Esophagus (tissue), 2 donors: ENCODE results near the gene SLC1A1. TPM values are rescaled to one million over a fixed set of nuclear protein-coding genes. Genes with fewer than 3 reads are reported as not detected.

Experiments used
- H3K27ac ChIP-seq, 2 donors: one replicate each; pipeline ENCODE4 v1.5.1; 2013; ENCODE audit warnings: low read depth in 2 of 2, mild to moderate bottlenecking in 2 of 2, inconsistent platforms in 1 of 2, low read length in 1 of 2, moderate library complexity in 1 of 2
- H3K27me3 ChIP-seq, 2 donors: one replicate each; pipeline ENCODE4 v1.6.1; 2013; ENCODE audit warnings: low read length in 2 of 2, control low read depth in 1 of 2, mild to moderate bottlenecking in 1 of 2; ENCODE audit not compliant: insufficient read depth in 2 of 2, control insufficient read depth in 1 of 2
- H3K36me3 ChIP-seq, 2 donors: one replicate each; pipeline ENCODE4 v1.6.1; 2013; ENCODE audit warnings: low read length in 1 of 2; ENCODE audit not compliant: control insufficient read depth in 2 of 2, insufficient read depth in 2 of 2
- H3K4me1 ChIP-seq, 2 donors: one replicate each; pipeline ENCODE4 v1.6.1; 2013; ENCODE audit warnings: low read length in 1 of 2; ENCODE audit not compliant: control insufficient read depth in 2 of 2, insufficient read depth in 2 of 2
- H3K4me3 ChIP-seq, 2 donors: one replicate each; pipeline ENCODE4 v1.5.1; 2013; ENCODE audit warnings: low read length in 2 of 2, mild to moderate bottlenecking in 2 of 2, low read depth in 1 of 2, moderate library complexity in 1 of 2
- H3K9me3 ChIP-seq, 2 donors: one replicate each; pipeline ENCODE4 v1.6.1; 2013; ENCODE audit warnings: mild to moderate bottlenecking in 2 of 2, low read depth in 1 of 2, low read length in 1 of 2, moderate library complexity in 1 of 2; ENCODE audit not compliant: control insufficient read depth in 2 of 2, insufficient read depth in 1 of 2
- WGBS, 2 donors: extraction: QIAGEN DNeasy Blood & Tissue Kit; methylation state at CpG; one replicate each; pipeline ENCODE4 v1.1.7; 2013; 5-methylcytosine and 5-hydroxymethylcytosine counted together
- polyA plus RNA-seq, 2 donors: library from polyadenylated mRNA; stranded (reverse); fragments of 200-250 nt; gene quantifications; one replicate each; pipeline ENCODE4 v1.2.3, GENCODE V29; 2013
- donor health status: healthy with polysubstance abuse.
- donor health status: Bipolar disorder and iron deficiency.

SLC1A1 gene
- polyA plus RNA-seq, 2 donors = 1.1 to 2.4 TPM

DNA sequence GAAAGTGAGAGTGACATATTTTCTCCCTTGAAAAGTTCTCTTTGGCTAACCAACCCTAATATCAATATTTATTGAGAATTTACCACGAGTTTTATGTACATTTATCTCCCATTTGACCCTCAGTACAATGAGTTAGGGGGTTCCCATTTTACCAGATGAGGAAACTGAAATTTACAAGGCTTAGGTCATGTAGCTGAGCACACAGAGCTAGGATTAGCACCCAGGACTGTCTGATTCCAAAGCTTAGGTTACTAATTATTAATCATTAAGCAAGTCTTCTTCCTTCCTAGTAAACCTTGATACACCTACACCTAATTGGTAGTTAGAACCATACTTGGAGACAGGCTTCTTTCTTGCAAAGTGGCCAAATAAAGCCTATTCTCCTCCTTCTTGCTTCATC is 12.2 kb downstream of the SLC1A1 start:
- Histone ChIP-seq H3K4me3 (no peak overlapping the region), H3K27me3 (no peaks in the 10 kb centered on the region), H3K9me3 (no peaks in the 10 kb centered on the region), H3K4me1 (no peaks in the 10 kb centered on the region), H3K27ac (no peak overlapping the region), H3K36me3 (no peaks in the 10 kb centered on the region)
- 77 to 78% methylated on average over 1 of the region's 1 CpG for whole genome bisulfite sequencing, 2 donors

DNA sequence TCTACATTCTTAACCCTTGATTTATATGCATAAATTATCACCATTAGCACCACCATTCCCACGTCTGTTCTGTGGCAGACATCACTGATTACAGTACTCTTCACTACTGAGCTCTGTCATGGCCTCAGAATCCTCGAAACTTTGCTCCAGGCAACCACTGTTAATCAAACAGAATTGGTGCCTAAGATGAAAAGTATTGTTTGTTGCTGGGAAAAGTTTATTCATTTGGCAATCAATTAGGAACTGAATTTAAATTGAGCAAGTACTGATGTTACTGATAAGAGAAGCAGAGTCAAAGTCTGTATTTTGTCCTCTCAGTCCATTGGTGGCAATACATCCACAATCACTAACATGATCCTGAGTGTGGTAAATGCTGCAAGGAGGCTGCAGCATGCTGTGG is 12.8 kb downstream of the SLC1A1 start:
- Histone ChIP-seq H3K4me3 (no peak overlapping the region), H3K36me3 (no peaks in the 10 kb centered on the region), H3K27ac (no peak overlapping the region), H3K4me1 (no peaks in the 10 kb centered on the region), H3K27me3 (no peaks in the 10 kb centered on the region), H3K9me3 (no peaks in the 10 kb centered on the region)
- WGBS, 2 donors = 74 to 76% methylated on average over 2 of the region's 2 CpGs

DNA sequence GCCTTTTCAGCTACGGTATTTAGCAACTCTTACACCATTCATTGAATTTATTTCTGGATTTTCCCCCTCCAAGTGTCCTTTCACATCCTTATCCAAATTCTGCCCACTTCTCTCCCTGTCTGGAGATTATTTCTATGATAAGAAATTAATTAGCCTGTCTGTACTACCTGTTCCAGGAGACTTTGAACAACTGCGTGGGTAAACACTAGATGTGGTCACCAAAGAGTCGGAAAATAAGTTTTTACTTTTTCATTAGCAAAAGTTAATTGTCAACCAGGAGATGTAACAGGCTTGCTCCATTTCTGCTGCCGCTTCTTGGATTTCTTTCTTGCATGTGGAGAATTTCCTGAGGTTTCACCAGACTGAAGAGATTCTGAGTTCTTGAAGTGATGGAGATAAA is 14.0 kb downstream of the SLC1A1 start:
- H3K27ac ChIP-seq = no peak overlapping the region
- WGBS, 2 donors = 90 to 94% methylated on average over 4 of the region's 4 CpGs
- no peaks in the 10 kb centered on the region for H3K9me3 ChIP-seq
- H3K4me3 ChIP-seq = no peak overlapping the region
- H3K4me1 ChIP-seq = no peaks in the 10 kb centered on the region
- no peaks in the 10 kb centered on the region for H3K27me3 ChIP-seq
- no peaks in the 10 kb centered on the region for H3K36me3 ChIP-seq

DNA sequence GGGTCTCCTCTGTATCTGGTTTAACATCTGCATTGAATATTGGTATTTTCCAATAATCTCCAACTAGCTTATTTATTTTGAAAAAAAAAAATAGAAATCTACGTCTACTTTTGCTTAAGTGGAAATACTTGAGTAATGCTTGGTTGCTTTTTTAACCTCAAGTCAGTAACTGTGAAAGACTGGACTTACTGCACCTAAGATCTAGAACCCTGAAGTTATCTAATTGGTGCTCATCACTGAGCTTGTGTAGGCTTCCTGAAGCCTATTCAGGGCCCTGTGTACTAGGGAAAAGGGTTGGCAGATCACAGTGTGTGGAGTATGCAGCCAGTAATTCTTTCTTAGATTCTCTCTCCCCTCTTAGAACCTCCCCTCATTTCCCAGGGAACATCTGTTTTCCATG is 16.2 kb downstream of the SLC1A1 start:
- no peak overlapping the region for H3K4me3 ChIP-seq
- H3K9me3 ChIP-seq = no peaks in the 10 kb centered on the region
- H3K27me3 ChIP-seq = no peaks in the 10 kb centered on the region
- WGBS, 2 donors = 88 to 90% methylated on average over 1 of the region's 1 CpG
- no peak overlapping the region for H3K27ac ChIP-seq
- no peaks in the 10 kb centered on the region for H3K36me3 ChIP-seq
- no peaks in the 10 kb centered on the region for H3K4me1 ChIP-seq

DNA sequence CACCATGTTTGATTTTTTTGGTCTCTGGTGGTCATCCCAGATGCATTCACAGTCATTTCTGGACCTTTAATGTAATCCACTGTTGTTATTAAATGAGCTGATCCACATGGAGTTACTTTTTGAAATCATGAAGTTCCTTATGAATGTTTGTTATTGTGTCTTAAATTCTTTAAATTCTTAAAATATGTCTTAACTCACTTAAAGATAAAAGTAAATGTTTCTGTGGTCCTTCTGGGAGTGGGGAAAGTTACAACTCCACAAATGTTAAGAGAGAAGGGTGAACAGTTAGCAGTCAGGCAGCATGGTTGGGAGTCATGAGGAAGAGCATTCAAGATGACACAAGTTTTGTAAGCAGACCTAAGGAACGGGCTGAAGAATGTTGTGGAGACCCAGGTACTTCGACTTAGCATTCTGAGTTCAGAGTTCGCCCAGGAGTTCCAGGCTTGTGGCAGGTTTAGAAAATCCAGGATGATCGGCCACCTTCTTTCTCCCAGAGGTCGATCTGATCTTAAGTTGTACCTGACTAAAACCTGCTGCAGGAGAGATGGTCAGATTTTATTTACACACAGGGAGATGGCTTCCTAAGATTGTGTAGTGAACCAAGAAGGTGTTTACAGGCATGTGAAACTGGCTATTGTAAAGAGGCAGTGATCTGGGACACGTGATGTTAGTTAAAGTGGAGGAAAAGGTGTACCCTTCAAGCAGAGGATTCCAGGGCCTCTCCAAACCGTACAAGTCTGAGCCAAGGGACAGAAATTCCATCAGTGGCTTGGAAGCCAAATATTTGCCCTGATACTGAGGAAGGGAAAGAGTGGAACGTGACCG is 17.2 kb downstream of the SLC1A1 start:
- no peaks in the 10 kb centered on the region for H3K36me3 ChIP-seq
- WGBS, 2 donors = 73 to 83% methylated on average over 9 of the region's 9 CpGs
- H3K27ac ChIP-seq = no peak overlapping the region
- H3K4me3 ChIP-seq = no peak overlapping the region
- H3K4me1 ChIP-seq = no peaks in the 10 kb centered on the region
- H3K27me3 ChIP-seq = no peaks in the 10 kb centered on the region
- no peaks in the 10 kb centered on the region for H3K9me3 ChIP-seq

DNA sequence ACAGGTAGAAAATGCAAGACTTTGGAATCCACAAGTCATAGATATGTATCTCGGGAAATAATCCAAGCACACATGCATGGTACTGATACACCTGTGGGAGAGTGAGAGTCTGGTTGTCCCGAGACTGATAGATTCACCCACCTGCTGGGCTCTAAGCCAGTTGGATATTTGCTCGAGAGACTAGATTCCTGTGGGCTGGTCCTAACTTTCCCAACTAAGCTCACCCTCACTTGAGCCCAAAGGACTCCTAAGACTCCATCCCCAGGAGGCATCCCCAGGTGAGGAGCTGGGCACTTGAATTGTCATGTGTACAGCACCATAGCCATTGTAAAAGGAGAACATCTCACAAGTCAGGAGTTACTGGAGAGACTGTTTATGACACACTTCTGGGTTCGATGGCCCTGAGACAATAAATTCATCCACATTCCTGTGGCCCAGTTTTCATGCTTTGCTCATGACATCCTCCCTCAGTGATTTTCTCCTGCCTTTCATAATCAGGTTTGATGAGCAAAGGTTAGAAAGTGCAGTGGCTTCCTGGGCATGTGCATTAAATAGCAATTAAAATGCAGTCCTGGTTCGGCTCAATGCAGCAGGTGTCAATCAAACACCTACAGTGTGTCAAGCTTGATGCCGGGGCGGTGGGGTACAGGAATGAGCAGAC is 18.1 kb downstream of the SLC1A1 start:
- WGBS, 2 donors = 75 to 83% methylated on average over 7 of the region's 7 CpGs
- Histone ChIP-seq H3K4me3 (no peak overlapping the region), H3K27me3 (no peaks in the 10 kb centered on the region), H3K36me3 (no peaks in the 10 kb centered on the region), H3K4me1 (no peaks in the 10 kb centered on the region), H3K27ac (no peak overlapping the region), H3K9me3 (no peaks in the 10 kb centered on the region)

DNA sequence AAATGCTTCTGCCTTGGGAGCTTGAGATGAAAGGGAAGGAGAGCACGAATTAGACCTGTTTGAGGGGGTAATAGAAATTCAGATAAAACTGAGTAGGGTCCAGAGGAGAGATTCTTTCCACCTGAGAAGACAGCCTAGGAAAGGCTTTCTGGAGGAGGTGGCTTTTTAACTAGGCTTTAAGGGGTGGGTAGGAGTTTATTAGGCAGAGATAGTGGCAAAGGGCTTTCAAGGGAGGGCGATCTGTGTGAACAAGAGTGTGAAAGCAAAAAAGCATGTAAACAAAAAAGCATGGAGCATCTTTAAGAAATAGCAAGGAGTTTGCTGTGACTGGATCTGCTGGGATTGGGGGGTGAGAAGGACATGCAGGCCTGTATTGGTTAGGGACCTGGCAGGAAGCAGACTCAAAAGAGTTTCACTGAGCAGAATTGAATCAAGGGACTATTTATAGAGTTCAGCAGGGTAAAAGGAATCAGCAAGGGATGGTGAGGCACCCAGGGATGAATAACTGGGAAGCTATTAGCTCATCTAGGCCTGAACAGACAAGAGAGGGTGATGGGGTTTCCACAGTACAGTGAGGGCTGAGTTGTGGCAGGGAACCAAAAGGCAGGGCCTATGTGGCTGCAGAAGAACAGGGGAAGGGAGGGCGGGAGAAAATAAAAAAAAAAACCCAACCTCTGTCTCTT is 18.8 kb downstream of the SLC1A1 start:
- Histone ChIP-seq H3K27ac (no peak overlapping the region), H3K27me3 (no peaks in the 10 kb centered on the region), H3K36me3 (no peaks in the 10 kb centered on the region), H3K9me3 (no peaks in the 10 kb centered on the region), H3K4me3 (no peak overlapping the region), H3K4me1 (no peaks in the 10 kb centered on the region)
- WGBS, 2 donors = 84 to 88% methylated on average over 3 of the region's 3 CpGs

DNA sequence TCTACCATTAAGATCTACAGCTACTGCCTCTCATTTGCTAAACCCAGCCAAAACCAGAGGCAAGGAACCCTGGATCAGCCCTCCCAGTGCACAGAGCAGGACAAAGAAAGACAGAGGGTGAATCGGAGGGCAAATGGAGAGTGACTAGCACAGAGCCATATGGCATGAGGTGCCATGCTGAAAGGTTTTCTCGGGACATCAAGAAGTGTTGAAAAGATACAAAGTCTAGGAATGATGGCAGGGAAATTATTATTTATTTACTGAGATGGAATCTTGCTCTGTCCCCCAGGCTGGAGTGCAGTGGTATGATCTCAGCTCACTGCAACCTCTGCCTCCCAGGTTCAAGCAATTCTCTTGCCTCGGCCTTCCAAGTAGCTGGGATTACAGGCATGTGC is 19.3 kb downstream of the SLC1A1 start:
- Histone ChIP-seq H3K27me3 (no peaks in the 10 kb centered on the region), H3K27ac (no peak overlapping the region), H3K36me3 (no peaks in the 10 kb centered on the region), H3K9me3 (no peaks in the 10 kb centered on the region), H3K4me3 (no peak overlapping the region), H3K4me1 (no peaks in the 10 kb centered on the region)
- WGBS, 2 donors = 93% methylated on average over 3 of the region's 3 CpGs

DNA sequence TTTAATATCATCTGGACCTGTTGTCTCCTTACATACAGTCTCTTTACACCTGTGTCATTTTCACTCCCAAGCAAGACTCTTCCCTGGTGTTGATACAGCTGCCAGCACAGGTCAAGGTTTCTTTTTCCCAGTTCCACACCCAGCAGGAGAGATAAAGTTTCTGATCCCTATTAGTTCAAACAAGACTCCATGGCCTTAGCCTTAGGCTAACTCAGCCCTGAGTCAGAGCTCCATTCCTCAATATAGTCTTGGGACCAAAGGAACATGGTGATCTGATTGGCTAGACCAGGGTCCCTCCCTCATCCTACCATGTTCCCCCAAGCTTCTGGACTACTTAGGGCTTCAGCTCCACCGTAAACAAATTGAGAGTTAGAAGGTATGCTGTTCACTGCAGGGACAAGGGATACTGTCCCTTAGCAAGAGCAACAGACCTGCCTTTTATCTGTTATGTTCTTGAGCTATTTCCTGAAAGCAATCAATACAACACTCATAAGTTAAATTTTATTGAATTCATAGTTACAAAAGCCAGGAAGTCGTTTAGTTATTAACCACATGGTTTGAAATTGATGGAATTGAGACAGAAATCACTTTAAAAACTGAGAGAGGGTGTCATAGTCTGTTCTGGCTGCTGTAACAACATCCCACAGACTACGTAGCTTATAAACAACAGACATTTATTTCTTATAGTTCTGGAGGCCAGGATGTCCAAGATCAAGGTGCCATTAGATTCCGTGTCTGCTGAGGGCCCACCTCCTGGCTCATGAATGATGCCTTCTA is 20.5 kb downstream of the SLC1A1 start:
- Histone ChIP-seq H3K4me3 (no peak overlapping the region), H3K27ac (no peak overlapping the region), H3K36me3 (no peaks in the 10 kb centered on the region), H3K27me3 (no peaks in the 10 kb centered on the region), H3K4me1 (no peaks in the 10 kb centered on the region), H3K9me3 (no peaks in the 10 kb centered on the region)
- WGBS, 2 donors = 84 to 90% methylated on average over 4 of the region's 4 CpGs
